DOHH2 (cell line): ENCODE data around the gene RNF44.

Experiments used
- H3F3A ChIP-seq: fragments of 200-600 bp; sonication (generic), shearing (Covaris generic); 2 replicates; pipeline ENCODE4 v1.6.0; 2016; ENCODE audit warnings: antibody characterized with exemption, mild to moderate bottlenecking; ENCODE audit not compliant: control insufficient read depth, insufficient read depth
- H3K27ac ChIP-seq: fragments of 200-600 bp; sonication (generic); 2 replicates; pipeline ENCODE4 v1.5.1; 2014; ENCODE audit warnings: low read depth, mild to moderate bottlenecking, low read length, moderate library complexity
- H3K27me3 ChIP-seq: fragments of 200-600 bp; sonication (generic); 2 replicates; pipeline ENCODE4 v1.6.1; 2014; ENCODE audit warnings: mild to moderate bottlenecking, low read length, mixed read lengths; ENCODE audit not compliant: control insufficient read depth
- H3K36me3 ChIP-seq: fragments of 200-600 bp; sonication (generic); 2 replicates; pipeline ENCODE4 v1.6.1; 2014; ENCODE audit warnings: mild to moderate bottlenecking, low read length, moderate library complexity, mixed read lengths; ENCODE audit not compliant: control insufficient read depth
- H3K4me1 ChIP-seq: fragments of 200-600 bp; sonication (generic); 2 replicates; pipeline ENCODE4 v1.6.1; 2014; ENCODE audit warnings: mild to moderate bottlenecking, low read length, mixed read lengths; ENCODE audit not compliant: control insufficient read depth
- H3K4me2 ChIP-seq: fragments of 200-600 bp; sonication (generic); 2 replicates; pipeline ENCODE4 v1.6.0; 2014; ENCODE audit warnings: mild to moderate bottlenecking, low read length, moderate library complexity
- H3K4me3 ChIP-seq: fragments of 200-600 bp; sonication (generic); 2 replicates; pipeline ENCODE4 v1.5.1; 2014; ENCODE audit warnings: mild to moderate bottlenecking, low read length, mixed read lengths
- H3K79me2 ChIP-seq: fragments of 200-600 bp; sonication (generic); 2 replicates; pipeline ENCODE4 v1.6.1; 2014; ENCODE audit warnings: mild to moderate bottlenecking, low read length, mixed read lengths; ENCODE audit not compliant: control insufficient read depth
- H3K9me2 ChIP-seq: fragments of 200-600 bp; sonication (generic); replicated peaks from 2 replicates; pipeline ENCODE4 v1.6.1; 2014; ENCODE audit warnings: mild to moderate bottlenecking, low read length, mixed read lengths; ENCODE audit not compliant: control insufficient read depth
- H3K9me3 ChIP-seq: fragments of 200-600 bp; sonication (generic); 2 replicates; pipeline ENCODE4 v1.6.1; 2014; ENCODE audit warnings: antibody characterized with exemption, low read length, mixed read lengths; ENCODE audit not compliant: control insufficient read depth, insufficient read depth
- H4K20me1 ChIP-seq: fragments of 200-600 bp; sonication (generic); 2 replicates; pipeline ENCODE4 v1.6.0; 2014; ENCODE audit warnings: low read depth, mild to moderate bottlenecking, antibody characterized with exemption, low read length, moderate library complexity; ENCODE audit not compliant: control insufficient read depth, insufficient read depth
- EZH2phosphoT487 ChIP-seq: fragments of 200-600 bp; sonication (generic); IDR thresholded peaks from 2 replicates; pipeline ENCODE4 v1.6.1; 2017; ENCODE audit warnings: borderline replicate concordance, mild to moderate bottlenecking, antibody characterized with exemption, low read length, moderate library complexity, mixed read lengths
- TF ChIP-seq, protein P1 (sequence below): fragments of 200-600 bp; sonication (generic); IDR thresholded peaks from one replicate; pipeline ENCODE4 v1.5.1; 2014; ENCODE audit warnings: antibody characterized with exemption, mild to moderate bottlenecking, low read depth, low read length; ENCODE audit not compliant: poor library complexity, severe bottlenecking

The RNF44 gene

DNA sequence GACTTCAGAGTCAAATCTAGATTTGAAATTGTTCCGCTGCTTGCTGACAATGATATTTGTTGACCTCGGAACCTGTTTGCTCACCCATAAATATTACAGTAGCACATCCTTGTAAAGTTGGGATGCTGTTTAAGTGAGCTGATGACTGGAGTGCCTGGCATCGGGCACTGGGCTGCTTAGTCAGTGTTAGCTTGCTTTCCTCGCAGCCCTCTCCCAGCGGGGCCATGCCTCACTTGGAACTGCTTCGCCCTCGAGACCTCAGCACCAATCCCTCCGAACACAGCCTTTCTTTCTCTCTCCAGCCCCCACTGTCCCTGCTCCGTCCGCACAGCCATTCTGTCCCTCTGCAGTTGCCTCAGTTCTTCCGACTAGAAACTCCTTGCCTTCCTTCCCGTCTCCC, 23.4 kb downstream of the RNF44 start:
- TF ChIP-seq, protein P1, sequence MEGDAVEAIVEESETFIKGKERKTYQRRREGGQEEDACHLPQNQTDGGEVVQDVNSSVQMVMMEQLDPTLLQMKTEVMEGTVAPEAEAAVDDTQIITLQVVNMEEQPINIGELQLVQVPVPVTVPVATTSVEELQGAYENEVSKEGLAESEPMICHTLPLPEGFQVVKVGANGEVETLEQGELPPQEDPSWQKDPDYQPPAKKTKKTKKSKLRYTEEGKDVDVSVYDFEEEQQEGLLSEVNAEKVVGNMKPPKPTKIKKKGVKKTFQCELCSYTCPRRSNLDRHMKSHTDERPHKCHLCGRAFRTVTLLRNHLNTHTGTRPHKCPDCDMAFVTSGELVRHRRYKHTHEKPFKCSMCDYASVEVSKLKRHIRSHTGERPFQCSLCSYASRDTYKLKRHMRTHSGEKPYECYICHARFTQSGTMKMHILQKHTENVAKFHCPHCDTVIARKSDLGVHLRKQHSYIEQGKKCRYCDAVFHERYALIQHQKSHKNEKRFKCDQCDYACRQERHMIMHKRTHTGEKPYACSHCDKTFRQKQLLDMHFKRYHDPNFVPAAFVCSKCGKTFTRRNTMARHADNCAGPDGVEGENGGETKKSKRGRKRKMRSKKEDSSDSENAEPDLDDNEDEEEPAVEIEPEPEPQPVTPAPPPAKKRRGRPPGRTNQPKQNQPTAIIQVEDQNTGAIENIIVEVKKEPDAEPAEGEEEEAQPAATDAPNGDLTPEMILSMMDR, result no peak
- TF ChIP-seq EZH2phosphoT487, result no peak
- Histone ChIP-seq H3K9me2 (no peaks in the 10 kb centered on the region), H3K4me2 (no peak overlapping the region), H3F3A (0 out of 2 replicates have a peak, but pooled peaks cover 4% of the 10 kb centered on the region), H3K27ac (no peak overlapping the region), H3K27me3 (no peaks in the 10 kb centered on the region), H3K9me3 (no peaks in the 10 kb centered on the region), H3K79me2 (no peaks in the 10 kb centered on the region), H3K36me3 (no peaks in the 10 kb centered on the region), H3K4me1 (peaks cover 17% of the 10 kb centered on the region), H4K20me1 (no peaks in the 10 kb centered on the region), H3K4me3 (no peak overlapping the region)

DNA sequence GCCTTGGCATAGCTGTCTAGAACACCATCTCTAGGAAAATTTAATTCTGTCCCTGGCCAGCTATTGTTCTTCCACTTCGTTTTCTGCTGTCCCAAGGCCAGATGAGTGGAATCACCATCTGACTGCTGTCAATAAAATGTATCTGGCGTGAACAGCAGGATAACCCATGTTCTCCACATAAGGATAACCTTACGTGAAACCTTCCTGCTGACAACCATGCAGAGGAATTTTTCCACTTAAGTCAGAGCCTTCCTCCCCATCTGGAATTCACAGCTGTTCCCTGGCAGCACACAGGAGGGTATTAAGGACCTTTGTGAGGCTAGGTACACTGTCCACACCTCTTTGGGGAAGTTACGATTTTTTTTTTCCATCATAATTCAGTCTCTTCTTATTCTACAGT, 28.6 kb downstream of the RNF44 start:
- Histone ChIP-seq H3K27me3 (no peaks in the 10 kb centered on the region), H3K36me3 (peaks cover 26% of the 10 kb centered on the region)
- no peak for TF ChIP-seq EZH2phosphoT487
- TF ChIP-seq, protein P1, result no peak

DNA sequence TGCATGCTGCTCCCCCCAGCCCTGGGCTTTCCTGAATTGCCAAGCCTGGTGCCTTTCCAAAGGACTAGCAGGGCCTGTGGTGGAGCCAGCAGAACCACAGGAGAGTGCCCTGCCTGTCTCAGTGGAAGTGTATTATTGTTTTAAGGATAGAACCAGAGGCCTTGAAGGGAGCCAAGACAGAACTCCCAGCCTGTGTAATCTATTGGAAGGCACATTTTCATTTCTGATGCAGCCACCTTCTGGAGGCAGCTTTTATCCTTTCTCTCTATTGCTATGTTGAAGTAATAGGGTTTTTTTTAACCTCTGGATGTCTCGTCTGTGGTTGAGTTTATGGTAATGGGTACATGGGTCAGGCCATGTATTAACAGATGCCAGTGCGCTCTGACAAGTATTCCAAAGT, 29.3 kb downstream of the RNF44 start:
- Histone ChIP-seq H3K27ac (no peak overlapping the region), H3K36me3 (peaks cover 26% of the 10 kb centered on the region), H3K9me2 (no peaks in the 10 kb centered on the region), H4K20me1 (no peaks in the 10 kb centered on the region), H3K4me2 (no peak overlapping the region), H3K4me1 (no peaks in the 10 kb centered on the region), H3K4me3 (no peak overlapping the region), H3F3A (0 out of 2 replicates have a peak, but pooled peaks cover 4% of the 10 kb centered on the region), H3K9me3 (no peaks in the 10 kb centered on the region), H3K27me3 (no peaks in the 10 kb centered on the region), H3K79me2 (no peaks in the 10 kb centered on the region)
- TF ChIP-seq, protein P1, result no peak

More for the DNA sequence above, 28.6 kb downstream of the RNF44 start:
- Histone ChIP-seq H3F3A (0 out of 2 replicates have a peak, but pooled peaks cover 4% of the 10 kb centered on the region), H3K9me3 (no peaks in the 10 kb centered on the region), H3K4me2 (no peak overlapping the region), H3K9me2 (no peaks in the 10 kb centered on the region), H3K27ac (no peak overlapping the region), H3K4me1 (no peaks in the 10 kb centered on the region), H4K20me1 (no peaks in the 10 kb centered on the region), H3K79me2 (no peaks in the 10 kb centered on the region), H3K4me3 (no peak overlapping the region)

DNA sequence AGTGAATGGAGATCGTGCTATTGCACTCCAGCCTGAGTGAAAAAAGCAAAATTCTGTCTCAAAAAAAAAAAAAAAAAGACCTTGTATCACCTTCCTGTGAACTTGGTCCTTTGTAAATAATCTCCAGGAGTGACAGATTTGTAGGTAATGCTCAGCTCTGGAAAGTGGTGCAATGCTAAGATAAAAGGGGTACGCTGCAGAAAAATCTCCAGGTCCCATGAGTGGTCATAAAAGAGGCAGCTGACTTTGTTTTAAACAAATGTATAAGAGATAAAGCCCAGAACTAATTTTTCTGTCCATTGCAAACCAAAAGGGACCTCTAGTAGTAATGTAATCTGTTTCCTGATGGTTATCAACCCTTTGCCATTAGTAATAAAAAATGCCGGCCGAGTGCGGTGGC, 33.7 kb downstream of the RNF44 start:
- Histone ChIP-seq H3K9me2 (no peaks in the 10 kb centered on the region), H4K20me1 (no peaks in the 10 kb centered on the region), H3K36me3 (peaks cover 59% of the 10 kb centered on the region), H3K27me3 (no peaks in the 10 kb centered on the region), H3K4me2 (no peak overlapping the region), H3K4me3 (no peak overlapping the region), H3K79me2 (no peaks in the 10 kb centered on the region), H3K27ac (no peak overlapping the region), H3K4me1 (no peaks in the 10 kb centered on the region), H3K9me3 (no peaks in the 10 kb centered on the region), H3F3A (no peaks in the 10 kb centered on the region)
- TF ChIP-seq, protein P1, result no peak
- TF ChIP-seq EZH2phosphoT487, result no peak
